GM12878 (cell line): ENCODE results near the gene CLPTM1. TPM values are rescaled to one million over a fixed set of nuclear protein-coding genes. Genes with fewer than 3 reads are reported as not detected.
A peak's percentile ranks its signal among the peaks of the same experiment; 100 is the strongest.

Experiments used
- ATAC-seq: fragments of 200-7000 bp; cut with Tn5 transposase; 3 replicates; pipeline ENCODE4 v1.9.1; 2020; ENCODE audit warnings: mild to moderate bottlenecking, moderate library complexity
- BruUV-seq: library from RNA; stranded (reverse); fragments of 400-500 nt; replicated peaks from 2 replicates; lab custom pipeline; 2021; lab: Mats Ljungman, UMichigan
- CTCF ChIA-PET: fragments of 300-600 bp; sonication (Branson Sonifier 250); formaldehyde crosslinking; extraction: SDS; loops from one replicate; lab custom pipeline; 2021; ENCODE audit warnings: inconsistent platforms; lab: Yijun Ruan, JAX
- POLR2A ChIA-PET: fragments of 350-600 bp; formaldehyde crosslinking; extraction: SDS; loops from one replicate; lab custom pipeline; 2021; ENCODE audit warnings: inconsistent platforms; lab: Charles Lee
- RAD21 ChIA-PET: fragments of 300-600 bp; sonication (Branson Sonifier 250); formaldehyde crosslinking; loops from one replicate; lab custom pipeline; 2023; ENCODE audit warnings: antibody characterized with exemption; ENCODE audit not compliant: unreplicated experiment; lab: Charles Lee
- SMC1A ChIA-PET: fragments of 300-600 bp; sonication (Branson Sonifier 250); formaldehyde crosslinking; loops from one replicate; lab custom pipeline; 2023; ENCODE audit not compliant: unreplicated experiment, uncharacterized antibody; lab: Charles Lee
- DNase-seq: peaks from one replicate; pipeline ENCODE4 v3.0.0-alpha.2; 2011; ENCODE audit warnings: low read depth, low spot score
- FAIRE-seq: peaks from 3 replicates; lab custom pipeline; 2011; peaks lifted over from hg19 to GRCh38; lab: Jason Lieb, UNC
- H2AFZ ChIP-seq: 2 replicates; pipeline ENCODE4 v1.6.0; 2011; ENCODE audit warnings: low read depth, low read length, control low read depth; ENCODE audit not compliant: control insufficient read depth
- H3K27ac ChIP-seq: 2 replicates; pipeline ENCODE4 v1.5.1; 2011; ENCODE audit warnings: control low read depth; ENCODE audit not compliant: control insufficient read depth, insufficient read depth
- H3K27me3 ChIP-seq, 2 experiments: replicated peaks in 1 of 2; 2 replicates each; pipeline versions ENCODE4 v1.6.0 to v1.6.1; 2011; ENCODE audit warnings: low read length in 1 of 2; ENCODE audit not compliant: control insufficient read depth in 2 of 2, insufficient read depth in 2 of 2
- H3K36me3 ChIP-seq, 2 experiments: 2 replicates each; pipeline ENCODE4 v1.5.1; 2011; ENCODE audit warnings: low read length in 1 of 2; ENCODE audit not compliant: control insufficient read depth in 2 of 2, insufficient read depth in 2 of 2
- H3K4me1 ChIP-seq: 2 replicates; pipeline ENCODE4 v1.6.1; 2011; ENCODE audit warnings: mild to moderate bottlenecking, low read length, moderate library complexity, mixed read lengths; ENCODE audit not compliant: control insufficient read depth, insufficient read depth
- H3K4me2 ChIP-seq: 2 replicates; pipeline ENCODE4 v1.6.0; 2011; ENCODE audit warnings: control low read depth; ENCODE audit not compliant: control insufficient read depth, insufficient read depth
- H3K4me3 ChIP-seq: fragments of 200-600 bp; sonication (generic); 2 replicates; pipeline ENCODE4 v1.5.1; 2016
- H3K79me2 ChIP-seq: 2 replicates; pipeline ENCODE4 v1.6.0; 2011; ENCODE audit warnings: low read length; ENCODE audit not compliant: control insufficient read depth, insufficient read depth
- H3K9ac ChIP-seq: 2 replicates; pipeline ENCODE4 v1.8.0; 2011; ENCODE audit warnings: low read length, control low read depth, mixed read lengths; ENCODE audit not compliant: control insufficient read depth, insufficient read depth
- H3K9me3 ChIP-seq: replicated peaks from 3 replicates; pipeline ENCODE4 v1.5.1; 2011; ENCODE audit warnings: mild to moderate bottlenecking, low read length; ENCODE audit not compliant: control insufficient read depth, insufficient read depth
- H4K20me1 ChIP-seq: 2 replicates; pipeline ENCODE4 v1.6.0; 2011; ENCODE audit not compliant: control insufficient read depth, insufficient read depth
- BHLHE40 ChIP-seq, 2 experiments: fragments of 450-650 bp in 1 of 2; IDR thresholded peaks; 2 replicates each; pipeline ENCODE4 v1.6.1; 2011 to 2017; ENCODE audit warnings: low read depth in 2 of 2, borderline replicate concordance in 1 of 2, improper control_type of control experiment in 1 of 2, low read length in 1 of 2, mild to moderate bottlenecking in 1 of 2
- CBX5 ChIP-seq: sonication (generic); IDR thresholded peaks from 2 replicates; pipeline ENCODE4 v1.6.1; 2016; ENCODE audit warnings: low read depth, moderate library complexity, mild to moderate bottlenecking, inconsistent platforms
- MLLT1 ChIP-seq: fragments of 450-650 bp; IDR thresholded peaks from 2 replicates; pipeline ENCODE4 v1.6.1; 2016; ENCODE audit warnings: mild to moderate bottlenecking
- TCF3 ChIP-seq: IDR thresholded peaks from 2 replicates; pipeline ENCODE4 v1.6.1; 2012; ENCODE audit warnings: low read depth, mild to moderate bottlenecking, low read length, borderline replicate concordance; ENCODE audit not compliant: insufficient read depth
- WGBS: methylation state at CpG from one replicate; pipeline ENCODE4 v1.1.6; 2016; ENCODE audit warnings: low lambda C conversion rate; ENCODE audit not compliant: insufficient replicate concordance, insufficient coverage; ENCODE audit errors: missing lambda C conversion rate; 5-methylcytosine and 5-hydroxymethylcytosine counted together
- in situ Hi-C: fragments of 300-500 bp; cut with MboI; formaldehyde crosslinking; loops from 9 replicates; pipeline ENCODE4 v1.14.3; 2018; ENCODE audit warnings: mixed read lengths
- intact Hi-C: fragments of 100-400 bp; cut with micrococcal nuclease; formaldehyde crosslinking; loops from one replicate; pipeline ENCODE4 v1.14.2; 2022; ENCODE audit not compliant: unreplicated experiment
- polyA plus RNA-seq, 11 experiments: library from polyadenylated mRNA; depleted of rRNA in 4 of 11; unstranded in 6 of 11; stranded (reverse) in 5 of 11; fragments of >200 nt; fragmentation: Nextera tagmentation in 4 of 11; fragmentation: Illumina TruSeq in 1 of 11; extraction: Ambion mirVana in 4 of 11; extraction: Trizol in 1 of 11; gene quantifications; 1 replicate in 1 of 11; 2 replicates in 10 of 11; pipeline versions ENCODE4 v1.2.1 to v1.2.3, GENCODE V29; 2011 to 2016; ENCODE audit warnings: inconsistent platforms in 2 of 11, missing spikeins in 2 of 11, low read depth in 1 of 11
- total RNA-seq, 4 experiments: library from RNA; depleted of rRNA in 3 of 4; stranded (reverse); fragments of >200 nt in 3 of 4; fragmentation: Illumina TruSeq in 1 of 4; extraction: Trizol in 1 of 4; gene quantifications; 2 replicates each; pipeline versions ENCODE4 v1.2.1 to v1.2.3, GENCODE V29; 2013 to 2021

The CLPTM1 gene
- total and polyA plus RNA-seq, 10 of the 15 experiments (the other 5 are each of a cell fraction or from before 2014, with no cell fraction given): 0.42 to 72.6 (median 35.2) TPM

- no peak for ATAC-seq
- H3K4me1 ChIP-seq: peaks cover 19% of the 10 kb centered on the region
- no peak within 1 kb of the TSS for H3K4me3 ChIP-seq
- intact Hi-C loops (no loop called here), in situ Hi-C loops (no loop called here)
- DNase-seq: no peak
- H4K20me1 ChIP-seq: no peaks in the 10 kb centered on the region
- TF ChIP-seq MLLT1 (peak; percentile 78), CBX5 (no peak), TCF3 (peak; percentile 53; the same call in 1 of the 2 replicates), BHLHE40 (IDR thresholded peaks at IDR 0.05; ENCODE audit: borderline replicate concordance in 1 of 2, low read depth in 2 of 2, low read length in 1 of 2) (peak in 1 of 2 experiments; percentile 23; a peak in 1 of 4 replicates)
- CTCF ChIA-PET: no interaction called here
- H3K9ac ChIP-seq: no peak within 1 kb of the TSS
- no peaks in the 10 kb centered on the region for H3K9me3 ChIP-seq
- FAIRE-seq: no peak
- no peaks in the 10 kb centered on the region for H3K27me3 ChIP-seq
- RAD21 ChIA-PET: no interaction called here
- SMC1A ChIA-PET: no interaction called here
- no TSS peak for BruUV-seq
- POLR2A ChIA-PET: no interaction called here
- no peaks in the 10 kb centered on the region for H3K36me3 ChIP-seq
- no peak within 1 kb of the TSS for H3K4me2 ChIP-seq
- 92% methylated on average over 14 of the region's 14 CpGs for WGBS
- H3K79me2 ChIP-seq: no peaks in the 10 kb centered on the region
- H2AFZ ChIP-seq: no peak within 1 kb of the TSS
- no peak within 1 kb of the TSS for H3K27ac ChIP-seq
Measured at GRCh38 chr19:44942067-44942571, 13.1 kb upstream of the CLPTM1 start, which contains the start of gene APOC4. Gene APOC4 (plus strand): TSS chr19:44942237. CDS start chr19:44942278, 41 bp downstream.
